NCI-H748 (cell line): ENCODE measurements around the gene VPS35L.
"Not testable (repeated sequence)": the region's sequence is repeated elsewhere in the genome, so short reads cannot be mapped to it uniquely, and the experiment has no call there.

ENCODE experiments used
- DNase-seq: peaks from one replicate; lab custom pipeline; 2025; ENCODE audit not compliant: unreplicated experiment; lab: John Stamatoyannopoulos, UW

Gene VPS35L

DNA sequence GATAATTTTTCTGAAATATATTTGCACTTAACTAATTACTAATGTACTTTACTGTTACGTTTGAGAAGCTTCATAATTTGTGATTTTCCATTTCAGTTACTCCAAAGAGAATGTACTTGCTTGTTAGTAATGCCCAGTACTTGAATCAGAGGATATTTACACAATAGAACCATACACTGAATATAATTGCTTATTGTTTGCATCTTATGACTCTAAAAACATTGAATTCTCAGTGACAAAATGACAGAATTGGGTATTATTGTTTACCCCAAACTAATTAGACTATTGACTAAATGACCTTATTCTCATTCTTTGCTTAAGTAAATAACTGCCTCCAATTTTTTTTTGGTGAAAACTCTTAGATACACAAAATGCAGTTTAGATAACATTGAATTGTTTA is 22.9 kb upstream of the VPS35L start:
- DNase-seq, result no peak

- no peak for DNase-seq
Measured at GRCh38 chr16:19540241-19540970, 15.1 kb upstream of the VPS35L start.

- DNase-seq, result peak; percentile 90
Measured at GRCh38 chr16:19542138-19542821, 13.2 kb upstream of the VPS35L start.

DNA sequence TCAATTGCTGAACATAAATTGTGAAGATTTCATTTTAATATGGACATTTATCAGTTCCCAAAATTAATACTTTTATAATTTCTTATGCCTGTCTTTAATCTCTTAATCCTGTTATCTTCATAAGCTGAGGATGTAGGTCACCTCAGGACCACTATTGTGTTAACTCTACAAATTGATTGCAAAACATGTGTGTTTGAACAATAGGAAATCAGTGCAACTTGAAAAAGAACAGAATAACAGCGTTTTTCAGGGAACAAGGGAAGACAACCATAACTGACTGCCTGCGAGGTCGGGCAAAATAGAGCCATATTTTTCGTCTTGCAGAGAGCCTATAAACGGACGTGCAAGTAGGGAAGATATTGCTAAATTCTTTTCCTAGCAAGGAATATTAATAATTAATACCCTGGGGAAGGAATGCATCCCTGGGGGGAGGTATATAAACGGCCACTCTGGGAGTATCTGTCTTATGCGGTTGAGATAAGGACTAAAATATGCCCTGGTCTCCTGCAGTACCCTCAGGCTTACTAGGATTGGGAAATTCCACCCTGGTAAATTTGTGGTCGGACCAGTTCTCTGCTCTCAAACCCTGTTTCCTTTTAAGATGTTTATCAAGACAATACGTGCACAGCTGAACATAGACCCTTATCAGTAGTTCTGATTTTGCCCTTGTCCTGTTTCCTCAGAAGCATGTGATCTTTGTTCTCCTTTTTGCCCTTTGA is 12.1 kb upstream of the VPS35L start:
- not testable (repeated sequence) for DNase-seq

DNA sequence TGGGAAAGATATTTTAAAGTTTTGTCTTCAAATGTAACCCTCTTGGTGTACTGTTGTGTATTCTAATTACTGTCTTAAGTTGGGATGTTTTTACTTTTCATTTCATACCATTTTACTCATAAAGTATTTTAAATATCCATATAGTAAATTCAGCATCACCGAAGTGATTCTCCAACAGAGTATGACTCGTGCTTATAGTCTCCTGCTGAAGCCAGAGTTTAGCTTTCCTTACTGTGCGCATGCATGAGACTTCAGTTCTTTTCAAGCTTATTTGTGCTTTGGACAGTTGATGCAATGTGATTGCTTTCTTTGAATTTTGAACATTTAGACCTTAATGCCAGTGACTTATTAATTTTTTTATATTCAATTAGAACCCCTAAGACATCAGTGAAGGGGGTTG is 7.4 kb upstream of the VPS35L start:
- DNase-seq, result no peak

DNA sequence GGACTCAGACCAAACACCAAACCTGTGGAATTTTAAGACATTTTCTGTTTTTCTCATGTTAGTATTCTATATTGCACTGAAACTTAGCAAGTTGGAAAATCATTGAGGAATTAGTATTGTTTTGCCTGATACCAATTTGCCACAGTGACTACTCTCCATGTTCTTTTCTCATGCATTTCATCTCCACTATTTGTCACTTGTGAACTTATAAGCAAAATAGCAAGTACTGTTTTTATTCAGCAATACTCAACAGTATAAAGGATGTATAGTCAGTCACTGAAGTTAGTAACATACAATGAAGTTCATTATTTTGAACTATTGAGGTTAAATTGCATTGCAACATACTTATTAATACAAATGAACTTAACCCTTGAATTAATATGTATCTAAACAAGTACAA is 5.8 kb upstream of the VPS35L start:
- no peak for DNase-seq

GRCh38 chr16:19555938-19556771 is 652 bp downstream of the VPS35L start:
- DNase-seq, result peak; percentile 32

- peak; percentile 45 for DNase-seq
Measured at GRCh38 chr16:19559242-19559910, 3.9 kb downstream of the VPS35L start.

DNA sequence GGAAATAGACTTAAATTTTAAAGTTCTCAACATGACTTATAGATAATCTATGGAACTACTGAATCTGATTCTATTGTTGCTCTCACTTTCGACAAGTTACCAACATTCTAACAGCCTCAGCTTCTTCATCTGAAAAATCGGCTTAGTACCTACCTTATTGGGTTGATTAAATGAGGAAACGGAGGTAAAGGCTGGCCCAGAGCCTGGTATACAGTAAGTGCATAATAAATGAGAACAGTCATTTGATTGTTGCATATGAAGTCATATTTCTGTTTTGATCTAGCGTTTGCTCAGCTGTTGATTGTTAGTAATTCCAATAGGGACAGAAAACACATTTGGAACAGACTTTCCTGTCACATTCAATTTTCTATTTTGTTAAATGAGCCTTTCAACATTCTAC is 4.6 kb downstream of the VPS35L start:
- no peak for DNase-seq

DNA sequence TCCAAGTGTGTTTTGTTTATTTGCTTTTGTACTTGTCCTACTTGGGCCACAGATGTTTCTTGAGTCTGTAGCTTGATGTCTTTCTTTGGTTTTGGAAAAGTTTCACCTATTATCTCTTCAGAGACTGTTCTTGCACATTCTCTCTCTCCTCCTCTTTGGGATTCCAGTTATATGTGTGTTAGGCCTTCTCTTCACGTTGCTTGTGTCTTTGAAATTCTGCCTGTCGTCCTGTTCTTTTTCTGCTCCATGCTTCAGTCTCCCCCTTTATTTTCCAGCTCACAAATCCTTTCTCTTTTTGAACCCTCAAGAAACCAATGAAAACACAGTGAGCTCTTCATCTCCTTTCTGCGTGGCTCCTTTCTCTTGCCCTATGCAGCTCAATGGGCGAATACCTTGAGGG is 7.9 kb downstream of the VPS35L start:
- DNase-seq, result no peak

GRCh38 chr16:19566362-19566761 is 10.9 kb downstream of the VPS35L start:
- no peak for DNase-seq

- DNase-seq, result no peak
Measured at GRCh38 chr16:19567560-19567959, 12.1 kb downstream of the VPS35L start.

- no peak for DNase-seq
Measured at GRCh38 chr16:19573997-19574396, 18.5 kb downstream of the VPS35L start.

GRCh38 chr16:19574615-19575014 is 19.1 kb downstream of the VPS35L start:
- no peak for DNase-seq

GRCh38 chr16:19578378-19578971 is 23.0 kb downstream of the VPS35L start:
- no peak for DNase-seq

DNA sequence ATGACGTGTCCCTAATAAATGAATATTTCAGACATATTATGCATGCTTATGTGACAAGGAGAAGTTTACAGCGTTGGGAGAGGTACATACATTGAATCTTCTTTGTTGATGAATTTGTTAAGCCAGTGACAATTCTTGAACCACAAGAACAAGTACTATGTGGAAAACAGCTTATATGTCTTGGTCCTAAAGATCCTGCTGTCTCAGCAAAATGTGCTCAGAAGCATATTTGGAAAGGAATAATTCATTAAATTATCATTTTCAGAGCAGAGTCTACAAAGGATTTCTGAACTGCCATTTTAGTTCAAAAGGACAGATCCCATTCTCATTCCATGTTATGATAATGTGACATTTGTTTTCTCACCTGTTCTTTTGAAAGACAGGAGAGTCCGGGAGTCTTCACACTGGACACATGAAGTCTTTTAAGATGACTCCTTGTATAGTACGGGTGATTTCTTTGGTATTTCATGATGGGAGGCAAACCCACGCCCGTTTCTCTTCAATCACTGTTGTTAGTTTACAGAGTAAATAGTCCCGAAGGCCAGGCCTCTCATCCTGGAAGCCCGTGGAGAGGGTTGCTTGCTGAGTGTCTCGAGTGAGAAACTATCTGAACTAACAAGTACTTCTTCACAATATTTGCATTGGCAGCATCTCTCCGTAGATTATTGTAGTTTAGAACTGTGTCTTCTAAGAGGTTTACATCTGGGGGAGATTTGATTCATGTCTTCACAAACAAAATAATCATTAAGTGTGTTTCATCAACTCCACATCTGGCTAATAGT is 26.7 kb downstream of the VPS35L start:
- no peak for DNase-seq

GRCh38 chr16:19583665-19584300 is 28.3 kb downstream of the VPS35L start:
- DNase-seq, result peak; percentile 62

DNA sequence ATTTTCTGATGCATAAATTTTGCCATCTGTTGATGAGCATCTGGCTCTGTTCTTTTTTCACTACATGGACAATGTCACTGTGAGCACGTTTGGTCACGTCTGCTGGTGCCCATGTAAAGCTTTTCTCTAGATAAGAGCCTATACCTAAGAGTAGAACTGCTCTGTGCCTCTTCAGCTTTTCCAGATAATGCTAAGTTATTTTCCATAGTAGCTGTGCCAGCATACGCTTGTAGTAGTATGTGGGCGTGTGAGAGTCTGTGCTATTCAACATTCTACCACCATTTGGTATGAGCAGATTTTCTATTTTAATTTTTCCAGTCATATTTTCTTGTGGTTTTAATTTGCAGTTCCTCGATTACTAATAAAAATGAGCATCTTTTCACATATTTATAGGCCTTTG is 33.2 kb downstream of the VPS35L start:
- DNase-seq, result no peak

- DNase-seq, result no peak
Measured at GRCh38 chr16:19589106-19589505, 33.6 kb downstream of the VPS35L start.
